ENCODE results near the gene C14orf39.

C14orf39 gene

GRCh38 chr14:60508363-60508706 lies 22.5 kb upstream of the C14orf39 start:
- TF ChIP-seq GATA3 (IDR thresholded peaks at IDR 0.05; ENCODE audit: low read depth, low read length) (no peak), GATA2 (IDR thresholded peaks at IDR 0.05; ENCODE audit: low read depth, low read length) (no peak)

GRCh38 chr14:60506985-60507829 lies 21.3 kb upstream of the C14orf39 start:
- TF ChIP-seq GATA2 (IDR thresholded peaks at IDR 0.05; ENCODE audit: low read depth, low read length) (no peak), GATA3 (IDR thresholded peaks at IDR 0.05; ENCODE audit: low read depth, low read length) (no peak)

- no peak for TF ChIP-seq GATA2 (IDR thresholded peaks at IDR 0.05; ENCODE audit: low read depth, low read length)
- TF ChIP-seq GATA3 (IDR thresholded peaks at IDR 0.05; ENCODE audit: low read depth, low read length), result no peak
These were observed 20.7 kb upstream of the C14orf39 start for GRCh38 chr14:60506462-60506984.

- TF ChIP-seq GATA3 (IDR thresholded peaks at IDR 0.05; ENCODE audit: low read depth, low read length) (no peak), GATA2 (IDR thresholded peaks at IDR 0.05; ENCODE audit: low read depth, low read length) (no peak)
These were observed 20.1 kb upstream of the C14orf39 start for GRCh38 chr14:60506010-60506409.

- TF ChIP-seq GATA3 (IDR thresholded peaks at IDR 0.05; ENCODE audit: low read depth, low read length), result no peak
- TF ChIP-seq GATA2 (IDR thresholded peaks at IDR 0.05; ENCODE audit: low read depth, low read length), result no peak
These were observed 19.6 kb upstream of the C14orf39 start for GRCh38 chr14:60505448-60505847.

GRCh38 chr14:60502541-60502940 lies 16.7 kb upstream of the C14orf39 start:
- TF ChIP-seq GATA3 (IDR thresholded peaks at IDR 0.05; ENCODE audit: low read depth, low read length) (no peak), GATA2 (IDR thresholded peaks at IDR 0.05; ENCODE audit: low read depth, low read length) (no peak)

GRCh38 chr14:60495946-60496345 lies 10.1 kb upstream of the C14orf39 start:
- TF ChIP-seq GATA2 (IDR thresholded peaks at IDR 0.05; ENCODE audit: low read depth, low read length) (no peak), GATA3 (IDR thresholded peaks at IDR 0.05; ENCODE audit: low read depth, low read length) (no peak)

GRCh38 chr14:60490270-60490669 lies 4.4 kb upstream of the C14orf39 start:
- no peak for TF ChIP-seq GATA2 (IDR thresholded peaks at IDR 0.05; ENCODE audit: low read depth, low read length)
- TF ChIP-seq GATA3 (IDR thresholded peaks at IDR 0.05; ENCODE audit: low read depth, low read length), result no peak

GRCh38 chr14:60488175-60488574 lies 2.3 kb upstream of the C14orf39 start:
- TF ChIP-seq GATA2 (IDR thresholded peaks at IDR 0.05; ENCODE audit: low read depth, low read length) (no peak), GATA3 (IDR thresholded peaks at IDR 0.05; ENCODE audit: low read depth, low read length) (no peak)

GRCh38 chr14:60487211-60487610 lies 1.3 kb upstream of the C14orf39 start:
- TF ChIP-seq GATA2 (IDR thresholded peaks at IDR 0.05; ENCODE audit: low read depth, low read length) (no peak), GATA3 (IDR thresholded peaks at IDR 0.05; ENCODE audit: low read depth, low read length) (no peak)

GRCh38 chr14:60485057-60485597 lies 736 bp downstream of the C14orf39 start:
- no peak for TF ChIP-seq GATA2 (IDR thresholded peaks at IDR 0.05; ENCODE audit: low read depth, low read length)
- no peak for TF ChIP-seq GATA3 (IDR thresholded peaks at IDR 0.05; ENCODE audit: low read depth, low read length)

GRCh38 chr14:60482743-60483142 lies 3.1 kb downstream of the C14orf39 start:
- TF ChIP-seq GATA3 (IDR thresholded peaks at IDR 0.05; ENCODE audit: low read depth, low read length) (no peak), GATA2 (IDR thresholded peaks at IDR 0.05; ENCODE audit: low read depth, low read length) (no peak)

GRCh38 chr14:60455875-60456274 lies 30.0 kb downstream of the C14orf39 start:
- no peak for TF ChIP-seq GATA2 (IDR thresholded peaks at IDR 0.05; ENCODE audit: low read depth, low read length)
- no peak for TF ChIP-seq GATA3 (IDR thresholded peaks at IDR 0.05; ENCODE audit: low read depth, low read length)

GRCh38 chr14:60430276-60430675 lies 55.6 kb downstream of the C14orf39 start:
- TF ChIP-seq GATA2 (IDR thresholded peaks at IDR 0.05; ENCODE audit: low read depth, low read length), result no peak
- no peak for TF ChIP-seq GATA3 (IDR thresholded peaks at IDR 0.05; ENCODE audit: low read depth, low read length)

- TF ChIP-seq GATA2 (IDR thresholded peaks at IDR 0.05; ENCODE audit: low read depth, low read length) (no peak), GATA3 (IDR thresholded peaks at IDR 0.05; ENCODE audit: low read depth, low read length) (no peak)
These were observed 65.8 kb downstream of the C14orf39 start for GRCh38 chr14:60420050-60420449.
